Stomach smooth muscle (tissue), 2 donors: Measurements from ENCODE around the gene KRTAP5-3.

Experiments used
- H3K27ac ChIP-seq: one replicate; pipeline ENCODE4 v1.7.0; 2013; ENCODE audit warnings: mild to moderate bottlenecking, low read length, inconsistent platforms
- H3K27me3 ChIP-seq, 2 donors: one replicate each; pipeline ENCODE4 v1.7.0; 2013; ENCODE audit warnings: low read length in 2 of 2; ENCODE audit not compliant: insufficient read depth in 2 of 2, control insufficient read depth in 1 of 2
- H3K36me3 ChIP-seq, 2 donors: one replicate each; pipeline ENCODE4 v1.7.0; 2013; ENCODE audit warnings: low read length in 2 of 2; ENCODE audit not compliant: control insufficient read depth in 2 of 2, insufficient read depth in 2 of 2
- H3K4me1 ChIP-seq: one replicate; pipeline ENCODE4 v1.7.0; 2013; ENCODE audit warnings: low read length; ENCODE audit not compliant: control insufficient read depth, insufficient read depth
- H3K4me3 ChIP-seq, 2 donors: one replicate each; pipeline ENCODE4 v1.7.0; 2013; ENCODE audit warnings: low read length in 2 of 2
- H3K9ac ChIP-seq, 2 donors: one replicate each; pipeline ENCODE4 v1.7.0; 2013; ENCODE audit warnings: low read length in 2 of 2, mild to moderate bottlenecking in 1 of 2
- H3K9me3 ChIP-seq, 2 donors: one replicate each; pipeline ENCODE4 v1.7.0; 2013; ENCODE audit warnings: low read length in 2 of 2; ENCODE audit not compliant: control insufficient read depth in 2 of 2
- donor health status: healthy.
- donor health status: Pancreatic carcinoma.

Gene KRTAP5-3

DNA sequence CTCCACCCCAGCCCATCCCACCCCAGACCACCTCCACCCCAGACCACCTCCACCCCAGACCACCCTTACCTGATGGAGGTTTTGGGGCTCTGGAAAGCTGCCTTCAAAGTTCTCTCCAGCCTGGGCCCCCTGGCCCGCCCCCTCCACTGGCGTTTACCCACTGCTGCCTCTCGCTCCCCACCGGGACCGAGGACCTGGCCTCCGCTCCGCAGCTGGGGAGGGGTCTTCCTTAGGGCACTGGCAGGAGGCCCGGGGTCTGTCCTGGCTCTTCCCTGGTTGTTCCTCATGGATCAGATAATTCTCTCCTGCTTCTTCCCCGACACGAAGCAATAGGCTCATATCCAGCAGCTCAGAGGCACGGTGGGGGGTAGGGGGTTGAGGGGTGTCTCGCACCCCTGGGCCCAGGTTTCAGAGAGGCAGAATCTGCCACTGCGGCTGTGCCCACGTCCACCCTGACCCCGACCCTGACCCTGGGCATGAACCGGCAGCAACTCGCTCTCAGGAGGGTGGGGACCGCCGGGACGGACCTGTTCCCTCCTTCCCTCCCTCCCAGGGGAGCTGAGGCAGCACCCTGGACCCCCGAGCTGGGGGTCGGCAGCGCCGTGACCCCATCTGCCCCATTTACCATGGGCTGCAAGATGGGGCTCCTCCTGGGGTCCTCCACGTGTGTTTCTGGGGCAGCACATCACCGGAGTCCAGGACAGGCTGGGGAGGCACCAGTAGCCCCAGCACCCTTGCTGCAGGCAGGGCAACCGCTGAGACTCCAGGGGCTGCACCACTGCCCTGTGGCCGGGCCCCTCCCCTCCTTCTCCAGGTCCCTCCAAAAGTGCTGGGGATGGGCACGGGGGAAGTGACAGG, 34.3 kb upstream of the KRTAP5-3 start:
- no peak overlapping the region for H3K4me3 ChIP-seq
- H3K27ac ChIP-seq = no peak overlapping the region
- no peaks in the 10 kb centered on the region for H3K4me1 ChIP-seq
- no peak overlapping the region for H3K9ac ChIP-seq
- no peaks in the 10 kb centered on the region for H3K36me3 ChIP-seq
- H3K9me3 ChIP-seq = no peaks in the 10 kb centered on the region
- H3K27me3 ChIP-seq = peaks cover 12 to 16% of the 10 kb centered on the region in 2 donors

DNA sequence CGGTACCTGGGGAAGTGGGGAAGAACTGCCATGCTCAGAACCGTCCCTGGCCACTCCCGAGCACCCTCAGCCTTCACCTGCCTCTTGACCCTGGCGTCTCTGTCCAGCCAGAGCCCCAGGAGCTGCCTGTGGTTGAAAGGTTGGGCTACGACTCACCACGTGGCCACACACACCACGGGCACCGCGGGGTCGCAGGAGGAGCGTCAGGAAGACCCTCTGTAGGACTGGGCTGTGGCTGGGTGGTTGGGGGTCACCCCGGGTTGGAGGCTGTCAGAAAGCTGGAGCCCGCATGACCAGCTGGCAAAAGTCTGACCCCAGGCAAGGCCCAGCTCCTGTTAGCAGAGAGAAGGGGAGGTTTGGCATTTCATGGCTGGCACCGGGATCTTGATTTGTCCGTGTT, 32.8 kb upstream of the KRTAP5-3 start:
- peaks cover 14 to 18% of the 10 kb centered on the region in 2 donors for H3K27me3 ChIP-seq
- H3K27ac ChIP-seq = no peak overlapping the region
- H3K9me3 ChIP-seq = no peaks in the 10 kb centered on the region
- H3K36me3 ChIP-seq = no peaks in the 10 kb centered on the region
- no peak overlapping the region for H3K9ac ChIP-seq
- no peaks in the 10 kb centered on the region for H3K4me1 ChIP-seq
- no peak overlapping the region for H3K4me3 ChIP-seq

DNA sequence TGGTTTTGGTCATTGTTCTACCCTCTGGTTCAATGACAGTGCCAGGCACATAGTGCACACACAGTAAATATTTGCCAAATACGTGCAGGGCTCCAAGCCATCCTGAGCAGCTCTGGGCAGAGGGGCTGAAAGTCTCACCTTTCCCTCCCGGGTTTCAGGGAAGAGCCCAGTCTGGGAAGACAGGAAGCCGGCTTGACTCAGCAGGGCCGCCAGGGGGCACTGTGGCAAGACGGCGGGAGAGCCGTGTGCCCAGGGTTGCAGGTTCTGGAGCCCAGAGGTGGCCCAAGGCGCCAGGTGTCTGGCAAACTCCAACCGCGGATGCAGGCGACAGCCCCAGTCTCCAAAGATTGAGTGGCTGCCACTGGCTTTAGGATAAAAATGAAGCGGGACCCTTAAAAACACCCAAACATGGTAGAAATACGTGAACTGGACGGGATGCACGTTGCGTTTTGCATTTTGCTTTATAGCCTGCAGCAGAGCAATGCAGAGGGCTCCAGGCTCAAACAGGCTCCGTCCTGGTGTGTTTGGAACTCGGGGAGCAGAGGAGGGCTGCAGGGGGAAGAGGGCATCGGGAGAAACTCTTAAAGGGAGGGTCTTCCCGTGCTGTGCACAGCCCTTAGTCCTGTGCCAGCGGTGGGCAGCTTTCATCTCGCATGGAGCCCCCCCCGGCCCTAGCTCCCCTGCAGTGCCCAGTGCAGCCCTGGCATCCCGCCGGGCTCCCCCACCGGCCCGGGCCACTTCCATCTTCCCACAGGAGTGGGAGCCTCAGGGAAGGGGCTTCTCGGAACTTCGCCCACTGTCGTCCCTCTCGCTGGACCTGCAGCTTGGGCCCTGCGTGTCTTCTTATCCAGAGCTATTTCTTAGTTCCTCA, 32.0 kb upstream of the KRTAP5-3 start:
- H3K36me3 ChIP-seq = no peaks in the 10 kb centered on the region
- no peaks in the 10 kb centered on the region for H3K4me1 ChIP-seq
- no peak overlapping the region for H3K27ac ChIP-seq
- H3K4me3 ChIP-seq = no peak overlapping the region
- no peaks in the 10 kb centered on the region for H3K9me3 ChIP-seq
- H3K27me3 ChIP-seq = peaks cover 14 to 16% of the 10 kb centered on the region in 2 donors
- no peak overlapping the region for H3K9ac ChIP-seq

DNA sequence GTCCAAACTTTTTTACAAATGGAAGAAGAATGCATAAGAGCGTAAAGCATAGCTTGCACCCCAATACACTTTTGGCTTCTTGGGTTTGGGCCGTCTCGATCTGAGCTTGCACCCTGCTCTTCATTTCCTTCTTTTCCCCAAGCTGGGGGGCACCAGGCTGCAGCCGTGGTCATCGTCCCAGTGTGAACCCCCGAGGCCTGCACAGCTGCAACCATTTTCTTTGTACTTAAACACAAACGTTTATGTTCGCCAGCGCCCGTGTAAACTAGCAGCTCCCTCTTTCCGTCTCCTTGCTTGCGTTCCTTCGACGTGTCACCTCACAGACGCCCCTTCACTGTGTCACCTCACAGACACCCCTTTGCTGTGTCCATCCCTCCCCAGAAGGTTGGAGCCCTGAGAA, 31.4 kb upstream of the KRTAP5-3 start:
- peaks cover 14 to 16% of the 10 kb centered on the region in 2 donors for H3K27me3 ChIP-seq
- H3K36me3 ChIP-seq = no peaks in the 10 kb centered on the region
- H3K9me3 ChIP-seq = no peaks in the 10 kb centered on the region
- no peaks in the 10 kb centered on the region for H3K4me1 ChIP-seq
- H3K4me3 ChIP-seq = no peak overlapping the region
- H3K27ac ChIP-seq = no peak overlapping the region
- H3K9ac ChIP-seq = no peak overlapping the region

DNA sequence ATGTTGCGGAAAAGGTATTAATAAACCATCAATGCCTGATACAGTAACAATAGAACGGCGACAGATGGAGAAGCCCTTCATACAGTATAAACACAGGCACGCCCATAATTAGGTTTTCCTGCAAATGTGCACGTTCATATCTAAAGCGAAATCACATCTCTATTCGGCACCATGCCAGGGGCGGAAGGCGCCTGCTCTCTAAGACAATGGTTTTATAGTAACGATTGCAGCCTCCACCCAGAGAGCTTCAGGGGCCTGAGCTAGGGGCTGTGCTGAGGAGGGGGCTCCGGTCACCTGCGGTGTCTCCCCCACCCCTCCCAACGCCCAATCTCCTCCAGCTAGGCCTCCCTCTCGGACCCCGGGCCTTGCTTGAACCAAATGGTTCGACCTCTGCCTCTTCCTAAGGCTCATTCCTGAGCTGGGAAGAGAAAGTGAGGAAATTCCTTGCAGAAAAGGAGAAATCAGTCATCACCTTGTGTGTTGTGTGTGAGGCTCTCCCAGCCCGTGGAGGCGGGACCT, 30.9 kb upstream of the KRTAP5-3 start:
- Histone ChIP-seq H3K4me1 (no peaks in the 10 kb centered on the region), H3K27ac (no peak overlapping the region), H3K36me3 (no peaks in the 10 kb centered on the region), H3K4me3 (no peak overlapping the region), H3K9me3 (no peaks in the 10 kb centered on the region), H3K9ac (no peak overlapping the region), H3K27me3 (peaks cover 14 to 16% of the 10 kb centered on the region in 2 donors)

DNA sequence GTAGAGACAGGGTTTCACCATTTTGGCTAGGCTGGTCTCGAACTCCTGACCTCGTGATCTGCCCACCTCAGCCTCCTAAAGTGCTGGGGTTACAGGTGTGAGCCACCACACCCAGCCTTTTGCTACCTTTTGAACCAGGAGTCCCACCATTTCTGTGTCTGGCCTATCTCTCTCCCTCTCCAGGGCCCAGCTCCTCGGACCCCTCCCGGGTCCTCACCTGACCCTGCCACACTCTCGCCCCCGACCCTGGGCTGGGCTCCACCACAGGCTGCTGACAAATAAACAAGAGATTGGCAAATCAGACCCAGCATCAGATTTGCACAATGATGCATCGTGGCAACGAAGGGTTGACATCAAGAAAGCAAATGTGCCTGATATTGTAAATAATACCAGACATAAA, 30.1 kb upstream of the KRTAP5-3 start:
- H3K9ac ChIP-seq = no peak overlapping the region
- no peak overlapping the region for H3K4me3 ChIP-seq
- no peaks in the 10 kb centered on the region for H3K9me3 ChIP-seq
- no peak overlapping the region for H3K27ac ChIP-seq
- H3K27me3 ChIP-seq = peaks cover 14 to 21% of the 10 kb centered on the region in 2 donors
- no peaks in the 10 kb centered on the region for H3K4me1 ChIP-seq
- no peaks in the 10 kb centered on the region for H3K36me3 ChIP-seq

DNA sequence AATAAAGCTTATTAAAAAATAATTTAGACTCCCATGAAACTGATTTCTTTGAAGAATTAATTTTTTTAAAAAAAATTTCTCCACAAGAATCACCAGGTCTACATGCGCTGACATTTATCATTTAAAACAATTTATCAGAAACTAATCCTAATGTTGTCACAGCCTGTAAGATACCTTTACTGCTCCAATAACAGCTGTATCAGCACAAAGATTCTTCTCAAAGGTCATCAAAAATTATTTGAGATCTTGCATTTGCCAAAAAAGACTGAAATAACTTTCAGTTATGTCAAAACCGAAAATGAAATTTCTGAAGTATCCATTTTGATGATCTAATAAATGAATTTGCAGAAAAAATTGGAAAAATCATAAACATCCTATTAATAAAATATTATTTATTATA, 29.4 kb upstream of the KRTAP5-3 start:
- H3K4me3 ChIP-seq = no peak overlapping the region
- no peak overlapping the region for H3K9ac ChIP-seq
- H3K36me3 ChIP-seq = no peaks in the 10 kb centered on the region
- no peak overlapping the region for H3K27ac ChIP-seq
- H3K27me3 ChIP-seq = peaks cover 11 to 22% of the 10 kb centered on the region in 2 donors
- H3K9me3 ChIP-seq = no peaks in the 10 kb centered on the region
- no peaks in the 10 kb centered on the region for H3K4me1 ChIP-seq

DNA sequence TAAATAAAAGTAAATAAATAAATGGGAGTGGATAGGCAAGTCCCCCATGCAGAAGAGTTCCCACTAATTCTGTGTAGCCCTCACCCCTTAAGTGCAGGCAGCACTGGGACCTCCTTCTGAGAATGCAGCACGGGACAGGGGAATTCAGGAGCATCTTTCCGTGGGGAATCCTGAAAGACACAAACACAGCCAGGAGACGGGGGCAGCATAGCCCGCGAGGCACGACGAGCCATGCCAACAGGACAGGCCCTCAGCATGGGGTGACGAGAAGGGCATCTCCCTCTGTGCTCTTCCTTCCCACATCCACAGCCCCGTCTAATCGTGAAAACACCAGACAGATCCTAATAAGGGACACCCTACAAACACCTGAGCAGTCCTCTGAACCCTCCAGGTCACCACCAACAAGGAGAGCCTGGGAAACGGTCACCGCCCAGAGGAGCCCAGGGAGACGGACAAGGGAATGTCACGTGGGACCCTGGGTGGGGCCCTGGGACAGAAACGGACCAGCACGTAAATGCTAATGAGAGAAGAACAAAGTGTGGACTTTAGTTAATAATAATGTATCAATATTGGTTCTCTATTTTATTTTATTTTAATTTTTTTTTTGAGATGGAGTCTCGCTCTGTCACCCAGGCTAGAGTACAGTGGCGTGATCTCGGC, 28.2 kb upstream of the KRTAP5-3 start:
- no peaks in the 10 kb centered on the region for H3K36me3 ChIP-seq
- H3K27ac ChIP-seq = no peak overlapping the region
- H3K27me3 ChIP-seq = peaks cover 14 to 29% of the 10 kb centered on the region in 2 donors
- H3K9ac ChIP-seq = no peak overlapping the region
- H3K9me3 ChIP-seq = no peaks in the 10 kb centered on the region
- H3K4me1 ChIP-seq = no peaks in the 10 kb centered on the region
- no peak overlapping the region for H3K4me3 ChIP-seq

DNA sequence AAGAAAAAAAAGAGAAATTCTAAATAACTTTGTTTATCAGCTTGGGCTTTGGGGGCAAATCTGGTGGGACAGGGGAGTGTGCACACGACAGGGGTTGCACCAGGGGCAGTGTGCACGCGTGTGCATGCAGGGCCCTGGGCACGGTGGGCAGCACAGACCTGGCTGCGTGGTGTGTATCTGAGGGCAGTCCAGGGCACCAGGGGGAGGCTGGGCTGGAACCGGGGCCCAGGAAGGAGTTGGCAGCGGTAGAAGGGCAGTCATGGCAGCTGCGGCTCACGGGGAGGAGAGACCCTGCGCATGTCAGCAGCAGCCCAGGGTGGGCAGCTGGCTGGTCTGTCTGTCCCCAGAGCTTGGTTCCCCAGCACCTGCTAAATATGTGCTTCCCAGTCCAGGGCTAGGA, 25.6 kb upstream of the KRTAP5-3 start:
- H3K9me3 ChIP-seq = no peaks in the 10 kb centered on the region
- H3K27ac ChIP-seq = no peak overlapping the region
- no peak overlapping the region for H3K4me3 ChIP-seq
- H3K27me3 ChIP-seq = peaks cover 17 to 28% of the 10 kb centered on the region in 2 donors
- no peak overlapping the region for H3K9ac ChIP-seq
- no peaks in the 10 kb centered on the region for H3K36me3 ChIP-seq
- no peaks in the 10 kb centered on the region for H3K4me1 ChIP-seq

DNA sequence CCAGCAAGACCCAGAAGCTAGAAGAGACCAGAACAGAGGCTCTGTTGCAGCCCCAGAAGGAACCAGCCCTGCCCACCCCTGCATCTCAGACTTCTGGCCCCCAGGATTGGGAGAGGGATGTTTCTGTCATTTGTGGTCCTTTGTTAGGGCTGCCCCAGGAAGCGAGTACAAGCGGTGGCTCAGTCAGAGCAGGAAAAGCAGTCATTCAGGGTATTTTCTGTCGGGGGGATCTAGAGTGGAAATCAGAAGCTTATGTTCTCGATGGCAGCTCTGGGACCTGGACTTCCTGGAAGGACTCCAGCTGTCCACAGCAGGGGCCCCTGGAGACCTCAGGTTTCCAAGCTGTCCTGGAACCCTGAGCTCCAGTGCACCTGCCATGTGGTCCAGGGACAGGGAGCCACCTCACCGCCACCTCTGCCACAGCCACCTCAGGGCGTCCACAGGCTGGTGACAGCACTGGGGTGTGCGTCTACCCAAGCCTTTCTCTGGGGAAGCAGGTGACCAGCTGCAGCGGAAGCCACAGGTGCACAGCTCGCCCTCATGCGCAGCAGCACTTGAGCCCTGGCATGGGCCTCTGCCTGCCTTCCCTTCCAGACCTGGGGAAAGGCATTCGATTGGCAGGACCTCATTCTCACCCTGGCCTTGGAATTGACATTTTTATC, 23.9 kb upstream of the KRTAP5-3 start:
- Histone ChIP-seq H3K4me3 (no peak overlapping the region), H3K27ac (no peak overlapping the region), H3K4me1 (no peaks in the 10 kb centered on the region), H3K27me3 (peaks cover 23 to 33% of the 10 kb centered on the region in 2 donors), H3K9ac (no peak overlapping the region), H3K36me3 (no peaks in the 10 kb centered on the region), H3K9me3 (no peaks in the 10 kb centered on the region)
